Mucosa of stomach (tissue), 1 donor: ENCODE data around the gene DNAJC15.

ENCODE experiments used
- H3K27me3 ChIP-seq: one replicate; pipeline ENCODE4 v1.7.0; 2013; ENCODE audit warnings: mild to moderate bottlenecking, low read length; ENCODE audit not compliant: control insufficient read depth, insufficient read depth
- H3K36me3 ChIP-seq: one replicate; pipeline ENCODE4 v1.7.0; 2013; ENCODE audit warnings: low read length; ENCODE audit not compliant: control insufficient read depth, insufficient read depth
- H3K4me1 ChIP-seq: one replicate; pipeline ENCODE4 v1.7.0; 2013; ENCODE audit warnings: mild to moderate bottlenecking, low read length; ENCODE audit not compliant: control insufficient read depth, insufficient read depth
- H3K4me3 ChIP-seq: one replicate; pipeline ENCODE4 v1.7.0; 2013; ENCODE audit warnings: low read length
- H3K9ac ChIP-seq: one replicate; pipeline ENCODE4 v1.7.0; 2013; ENCODE audit warnings: mild to moderate bottlenecking, low read length, moderate library complexity
- H3K9me3 ChIP-seq: one replicate; pipeline ENCODE4 v1.7.0; 2013; ENCODE audit warnings: mild to moderate bottlenecking, low read length, moderate library complexity; ENCODE audit not compliant: control insufficient read depth
- donor health status: Pancreatic carcinoma.

The DNAJC15 gene

DNA sequence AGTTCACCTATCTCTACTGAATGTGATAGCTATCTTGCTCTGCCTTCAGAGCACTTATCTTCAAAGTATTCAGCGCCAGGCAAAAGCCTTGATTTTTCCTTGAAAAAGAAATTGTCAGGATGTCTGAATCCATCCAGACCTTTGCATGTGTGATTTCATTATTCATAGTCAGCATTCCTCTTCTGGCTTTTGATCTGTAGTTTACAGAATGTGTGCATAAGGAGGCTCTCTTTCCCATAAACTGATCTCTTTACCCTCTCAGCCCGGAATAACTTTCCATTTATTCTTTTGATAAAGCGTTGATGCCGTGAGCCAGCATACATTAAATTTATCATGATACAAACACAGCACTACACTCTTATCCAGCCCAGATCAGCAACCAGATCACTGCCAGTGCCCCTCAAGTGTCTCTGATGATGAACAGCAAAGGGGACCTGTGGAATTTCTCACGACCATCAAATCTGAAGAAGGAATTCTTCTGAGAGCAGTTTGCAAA is 130.8 kb downstream of the DNAJC15 start:
- Histone ChIP-seq H3K9me3 (no peaks in the 10 kb centered on the region), H3K9ac (no peak overlapping the region), H3K4me1 (no peaks in the 10 kb centered on the region), H3K27me3 (no peaks in the 10 kb centered on the region), H3K4me3 (no peak overlapping the region), H3K36me3 (no peaks in the 10 kb centered on the region)

DNA sequence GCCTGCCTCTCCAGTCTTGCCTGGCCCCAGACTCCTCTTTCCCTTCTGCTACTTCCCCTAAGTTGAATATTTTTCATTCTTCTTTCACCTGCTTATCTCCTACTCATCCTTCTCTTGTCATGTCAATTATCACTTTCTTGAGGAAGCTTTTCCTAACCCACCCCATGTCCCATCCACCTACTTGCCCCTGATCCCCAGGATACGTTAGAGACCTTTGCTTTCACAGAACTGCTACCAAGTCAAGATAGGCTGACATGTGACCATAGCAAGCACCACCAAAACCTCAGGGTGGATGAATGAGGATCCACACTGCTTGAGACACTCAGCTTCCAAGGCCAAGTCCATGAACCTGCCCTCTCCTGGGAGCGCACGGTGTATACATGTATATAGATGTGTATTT is 131.5 kb downstream of the DNAJC15 start:
- no peaks in the 10 kb centered on the region for H3K9me3 ChIP-seq
- H3K4me1 ChIP-seq: no peaks in the 10 kb centered on the region
- no peak overlapping the region for H3K9ac ChIP-seq
- no peaks in the 10 kb centered on the region for H3K27me3 ChIP-seq
- H3K4me3 ChIP-seq: no peak overlapping the region
- H3K36me3 ChIP-seq: no peaks in the 10 kb centered on the region

GRCh38 chr13:43156916-43157315 is 133.5 kb downstream of the DNAJC15 start:
- Histone ChIP-seq H3K9ac (no peak overlapping the region), H3K36me3 (no peaks in the 10 kb centered on the region), H3K4me3 (no peak overlapping the region), H3K9me3 (no peaks in the 10 kb centered on the region), H3K27me3 (no peaks in the 10 kb centered on the region), H3K4me1 (no peaks in the 10 kb centered on the region)

- Histone ChIP-seq H3K4me3 (no peak overlapping the region), H3K9me3 (no peaks in the 10 kb centered on the region), H3K4me1 (no peaks in the 10 kb centered on the region), H3K27me3 (no peaks in the 10 kb centered on the region), H3K9ac (no peak overlapping the region), H3K36me3 (no peaks in the 10 kb centered on the region)
These were observed 134.4 kb downstream of the DNAJC15 start for GRCh38 chr13:43157796-43158195.

DNA sequence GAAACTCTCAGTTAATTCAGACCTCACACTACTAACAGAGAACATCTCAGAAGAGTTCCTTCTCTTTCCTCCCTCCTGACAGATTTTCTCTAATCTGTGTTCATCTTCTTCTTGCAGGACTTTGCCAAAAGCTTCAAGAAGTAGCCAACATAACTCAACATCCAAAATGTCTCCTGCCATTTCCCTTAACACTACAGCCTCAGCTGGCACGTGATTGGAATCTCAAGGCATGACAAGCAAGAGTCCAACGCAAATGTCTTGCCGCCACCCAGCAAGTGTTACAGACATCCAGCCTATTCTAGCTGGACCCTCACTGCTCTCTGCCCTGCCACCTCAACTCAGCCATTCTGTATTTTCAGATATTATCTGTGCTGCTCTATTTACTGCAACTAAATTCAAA is 135.1 kb downstream of the DNAJC15 start:
- Histone ChIP-seq H3K36me3 (no peaks in the 10 kb centered on the region), H3K4me3 (no peak overlapping the region), H3K9me3 (no peaks in the 10 kb centered on the region), H3K9ac (no peak overlapping the region), H3K27me3 (no peaks in the 10 kb centered on the region), H3K4me1 (no peaks in the 10 kb centered on the region)

GRCh38 chr13:43159026-43159461 is 135.7 kb downstream of the DNAJC15 start:
- Histone ChIP-seq H3K9me3 (no peaks in the 10 kb centered on the region), H3K36me3 (no peaks in the 10 kb centered on the region), H3K9ac (no peak overlapping the region), H3K27me3 (no peaks in the 10 kb centered on the region), H3K4me1 (no peaks in the 10 kb centered on the region), H3K4me3 (no peak overlapping the region)
